NCI-H2081 treated with DMSO at 0.1 percent for 48 hours (cell line): Measurements from ENCODE around the gene FNIP2.
"Not testable (repeated sequence)": the region's sequence is repeated elsewhere in the genome, so short reads cannot be mapped to it uniquely, and the experiment has no call there.

Experiments
- DNase-seq: peaks from one replicate; lab custom pipeline; 2025; lab: John Stamatoyannopoulos, UW

The FNIP2 gene

DNA sequence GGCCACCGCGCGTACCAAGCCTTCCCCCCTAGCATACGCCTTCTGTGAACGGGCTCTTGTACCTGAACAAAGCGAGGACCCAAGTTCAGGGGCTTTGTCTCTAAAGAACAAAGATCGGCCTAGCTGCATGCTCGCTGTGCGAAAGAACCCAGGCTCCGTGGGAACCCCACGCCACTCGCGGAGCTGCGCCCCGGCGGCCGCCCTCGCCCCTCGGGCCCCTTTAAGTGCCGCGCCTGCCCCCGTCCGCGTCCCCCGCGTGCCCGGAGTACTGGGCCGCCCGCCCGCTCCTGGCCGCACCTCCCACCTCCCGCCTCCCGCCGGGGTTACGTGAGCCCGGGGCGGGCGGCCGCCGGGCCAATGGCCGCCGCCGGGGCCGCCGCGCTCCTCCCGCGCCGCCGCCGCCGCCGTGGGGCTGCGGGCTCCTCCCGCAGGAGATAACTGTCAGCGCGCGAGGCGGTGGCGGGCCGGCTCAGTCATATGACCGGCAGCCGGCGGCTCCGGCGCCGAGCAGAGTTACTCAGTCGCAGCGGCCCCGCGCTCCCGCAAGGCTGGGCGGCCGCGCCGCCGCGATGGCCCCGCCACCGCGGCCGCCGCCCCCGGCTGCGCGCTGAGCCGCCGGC, at the start of gene FNIP2:
Gene FNIP2, plus strand, starts transcription at position 472 of the 620 bp plus-strand sequence. CDS start 187 bp downstream, outside the sequence.
- no peak for DNase-seq

DNA sequence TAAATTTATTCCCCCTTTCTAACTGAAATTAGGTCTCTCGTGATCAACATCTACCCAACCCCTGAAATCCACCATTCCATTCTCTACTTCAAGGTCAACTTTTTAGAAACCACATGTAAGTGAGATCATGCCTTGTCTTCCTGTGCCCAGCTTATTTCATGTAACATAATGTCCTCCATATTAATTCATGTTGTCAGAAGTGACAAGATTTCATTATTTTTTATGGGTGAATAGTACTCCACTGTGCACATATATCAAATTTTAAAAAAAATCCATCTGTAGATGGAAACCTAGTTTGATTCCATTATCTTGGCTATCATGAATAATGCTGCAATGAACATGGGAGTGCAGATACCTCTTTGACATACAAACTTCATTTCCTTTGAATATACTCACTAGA, 47.1 kb upstream of the FNIP2 start:
- no peak for DNase-seq

DNA sequence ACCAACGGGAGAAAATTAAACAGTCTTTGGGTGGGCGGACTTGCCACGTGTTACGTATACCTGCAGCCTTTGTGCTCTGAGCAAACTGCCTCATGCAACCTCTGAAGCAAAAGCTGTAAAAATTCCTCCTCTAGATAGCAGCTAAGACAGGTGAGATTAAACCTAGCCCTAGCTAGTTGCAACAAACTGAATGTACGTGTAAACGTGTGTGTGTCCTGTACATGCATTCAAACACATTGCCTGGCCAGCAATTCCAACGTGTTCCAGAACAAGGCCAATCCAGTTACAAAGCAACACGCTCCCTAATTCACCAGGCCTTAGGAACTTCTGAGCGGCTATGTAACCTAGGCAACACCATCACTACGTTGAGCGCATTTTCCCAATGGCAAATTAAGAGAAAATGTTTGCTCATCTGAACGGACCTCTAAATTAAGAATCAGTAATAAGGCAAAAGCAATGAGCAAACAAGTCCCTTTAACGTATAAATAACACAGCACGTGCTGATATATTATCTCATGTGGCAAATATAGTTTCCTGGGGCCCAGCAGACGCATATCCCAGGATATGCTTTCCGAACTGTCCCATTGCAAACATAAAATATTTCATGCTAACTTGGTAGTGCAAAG, 46.4 kb upstream of the FNIP2 start:
- no peak for DNase-seq

DNA sequence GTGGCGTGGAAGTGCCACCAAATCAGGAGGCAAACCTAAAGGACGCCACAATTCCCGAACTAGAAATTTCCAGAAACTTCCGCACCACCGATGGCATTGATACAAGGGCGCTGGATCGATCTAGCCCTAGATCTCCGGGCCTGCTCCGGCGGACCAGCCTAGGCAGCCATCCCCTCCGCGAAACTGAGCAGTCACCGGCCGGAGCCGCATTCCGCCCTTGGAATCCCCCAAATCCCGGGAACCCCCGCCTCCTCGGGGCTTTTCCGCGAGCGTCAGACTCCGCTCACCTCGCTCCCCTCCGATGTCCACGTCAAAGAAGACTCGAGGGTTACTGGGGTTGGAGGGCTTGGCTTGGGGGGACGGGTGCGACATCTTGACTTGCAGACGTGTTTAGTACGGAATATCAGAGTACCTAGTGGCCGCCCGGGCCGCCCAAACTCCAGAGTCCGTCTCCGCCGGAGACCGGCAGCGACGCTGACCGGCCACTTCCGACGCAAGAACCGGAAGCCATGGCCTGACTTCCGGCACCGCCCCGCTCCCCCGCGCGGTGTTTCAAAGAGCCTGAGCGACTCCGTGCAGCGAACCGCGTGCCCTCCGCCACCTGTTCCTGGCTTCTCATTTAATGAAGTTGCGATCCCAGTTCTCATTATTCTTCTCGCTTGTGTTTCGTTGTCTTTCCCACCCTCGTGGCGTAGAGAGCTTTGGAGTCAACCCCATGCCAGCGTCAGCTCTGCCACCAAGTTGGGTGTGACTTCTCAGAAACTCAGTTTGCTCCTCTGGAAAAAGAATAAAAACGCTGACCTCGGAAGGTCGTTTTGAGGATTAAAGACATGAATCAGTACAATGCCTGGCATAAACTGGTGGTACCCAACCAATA, 45.7 kb upstream of the FNIP2 start, which contains the start of gene PPID:
Gene PPID, minus strand, starts transcription at position 480 of the 877 bp plus-strand sequence. Its CDS starts 108 bp downstream, at position 372.
- DNase-seq: peak; percentile 29

DNA sequence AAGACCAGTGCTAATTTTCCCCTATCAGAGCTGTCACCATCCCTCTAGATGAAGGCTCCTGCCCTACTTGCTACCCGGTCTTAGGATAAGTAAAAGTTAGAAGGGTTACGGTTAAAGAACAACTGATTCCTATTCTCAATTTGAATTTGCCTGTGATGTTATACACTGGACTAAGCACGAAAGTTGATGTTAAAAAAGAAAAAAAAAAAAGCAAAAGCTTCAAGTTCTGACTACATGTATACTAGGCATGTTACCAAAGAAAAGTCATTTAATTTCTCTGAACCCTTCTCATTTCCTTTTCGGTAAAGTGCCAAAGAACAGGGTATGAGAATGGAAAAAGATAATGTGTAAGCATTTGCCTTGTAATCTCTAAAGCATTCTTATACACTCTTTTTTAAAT, 44.2 kb upstream of the FNIP2 start:
- DNase-seq: no peak

DNA sequence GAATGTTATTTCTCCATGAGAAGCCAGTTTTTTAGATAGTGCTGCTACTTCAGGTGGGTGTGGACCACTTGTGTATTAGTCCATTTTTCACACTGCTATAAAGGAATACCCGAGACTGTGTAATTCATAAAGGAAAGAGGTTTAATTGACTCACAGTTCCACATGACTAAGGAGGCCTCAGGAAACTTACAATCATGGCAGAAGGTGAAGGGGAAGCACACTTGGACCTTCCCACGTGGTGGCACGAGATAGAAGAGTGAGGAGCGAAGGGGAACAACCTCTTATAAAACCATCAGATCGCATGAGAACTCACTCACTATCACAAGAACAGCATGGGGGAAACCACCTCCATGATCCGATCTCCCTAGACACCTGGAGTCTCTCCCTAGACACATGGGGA, 42.2 kb upstream of the FNIP2 start:
- DNase-seq: no peak

DNA sequence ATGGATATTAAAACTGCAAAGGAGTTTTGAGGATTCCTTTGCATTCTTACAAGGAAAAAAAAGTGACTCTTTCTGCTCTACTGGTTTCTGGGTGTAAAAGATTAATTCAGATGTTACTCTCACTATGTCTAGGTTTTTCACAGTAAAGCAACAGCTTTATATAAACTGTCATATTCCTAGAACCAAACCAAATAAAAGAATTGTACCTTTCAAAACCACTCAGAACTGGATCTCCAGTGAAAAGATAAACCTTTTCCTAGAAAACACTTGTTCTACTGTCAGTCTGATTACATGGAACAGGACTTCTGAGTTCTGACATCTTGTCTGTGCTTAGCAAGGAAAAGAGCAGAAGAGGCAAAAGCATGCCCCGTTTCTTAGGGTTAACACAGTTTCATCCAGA, 40.6 kb upstream of the FNIP2 start:
- no peak for DNase-seq

DNA sequence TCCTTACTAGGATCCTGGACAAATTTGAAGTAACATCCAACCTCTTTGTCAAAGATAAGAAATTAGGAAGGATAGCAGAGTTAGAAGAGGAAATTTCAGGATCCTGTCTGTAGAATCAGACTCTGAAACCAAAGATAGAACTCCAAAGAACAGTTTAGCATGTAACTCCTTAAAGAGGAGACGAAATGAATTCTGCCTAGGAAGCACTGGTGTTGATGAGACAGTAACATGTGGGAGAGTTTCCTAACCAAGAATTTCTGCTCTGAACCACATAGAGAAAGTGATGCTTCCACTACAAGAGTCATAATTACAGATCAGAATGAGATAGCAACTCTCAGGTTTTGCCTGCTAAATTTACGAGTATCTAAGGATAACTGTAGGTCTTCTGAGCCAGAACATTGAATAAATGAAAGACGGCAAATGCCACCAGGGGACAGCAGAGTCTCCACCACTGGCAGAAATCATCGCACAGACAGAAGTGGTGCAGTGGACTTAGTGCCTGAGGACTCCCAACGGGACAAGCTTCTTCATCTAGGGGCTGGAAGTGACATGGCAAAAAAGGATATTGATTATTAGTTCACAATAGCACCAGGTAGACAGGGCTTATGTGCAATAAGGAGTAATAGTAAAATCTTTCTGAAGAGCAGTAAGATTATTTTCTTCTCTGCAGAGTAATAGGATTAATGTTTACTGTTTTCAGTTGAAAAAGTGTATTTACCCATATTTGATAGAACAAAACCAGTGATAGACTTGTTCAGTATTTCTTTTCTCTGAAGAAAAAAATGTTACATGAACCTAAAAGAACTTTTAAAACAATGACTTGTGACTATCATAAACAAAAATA, 38.9 kb upstream of the FNIP2 start:
- no peak for DNase-seq

DNA sequence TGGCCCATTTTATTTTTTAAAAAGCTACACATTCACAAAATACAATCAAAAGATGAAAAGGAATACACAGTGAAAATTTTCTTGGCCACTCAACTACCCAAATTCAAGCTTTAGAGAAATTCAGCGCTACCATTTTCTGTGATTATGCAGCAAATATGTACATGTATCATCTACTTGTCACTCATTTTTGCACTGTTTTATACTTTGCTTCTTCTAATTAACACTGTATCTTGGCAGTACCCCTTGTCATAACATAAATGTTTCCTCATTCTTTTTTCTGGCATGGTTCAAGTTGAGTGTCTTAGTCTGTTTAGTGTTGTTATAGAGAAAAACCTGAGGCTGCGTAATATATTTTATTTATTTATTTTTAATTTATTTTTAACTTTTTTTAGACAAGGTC, 30.0 kb upstream of the FNIP2 start:
- DNase-seq: no peak

DNA sequence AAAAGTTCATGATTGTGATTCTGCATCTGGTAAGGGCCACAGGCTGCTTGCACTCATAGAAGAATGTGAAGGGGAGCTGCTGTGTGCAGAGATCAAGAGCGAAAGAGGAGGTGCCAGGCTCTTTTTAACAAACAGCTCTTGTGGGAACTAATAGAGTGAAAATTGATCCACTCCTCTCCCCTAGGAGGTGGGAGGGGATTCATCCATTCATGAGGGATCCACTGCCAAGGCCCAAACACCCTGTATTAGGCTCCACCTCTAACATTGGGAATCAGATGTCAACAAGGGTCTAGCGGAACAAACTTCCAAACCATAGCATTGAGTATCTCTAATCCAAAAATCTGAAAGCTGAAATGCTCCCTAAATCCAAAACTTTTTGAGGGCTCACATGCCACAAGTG, 29.2 kb upstream of the FNIP2 start:
- DNase-seq: no peak

DNA sequence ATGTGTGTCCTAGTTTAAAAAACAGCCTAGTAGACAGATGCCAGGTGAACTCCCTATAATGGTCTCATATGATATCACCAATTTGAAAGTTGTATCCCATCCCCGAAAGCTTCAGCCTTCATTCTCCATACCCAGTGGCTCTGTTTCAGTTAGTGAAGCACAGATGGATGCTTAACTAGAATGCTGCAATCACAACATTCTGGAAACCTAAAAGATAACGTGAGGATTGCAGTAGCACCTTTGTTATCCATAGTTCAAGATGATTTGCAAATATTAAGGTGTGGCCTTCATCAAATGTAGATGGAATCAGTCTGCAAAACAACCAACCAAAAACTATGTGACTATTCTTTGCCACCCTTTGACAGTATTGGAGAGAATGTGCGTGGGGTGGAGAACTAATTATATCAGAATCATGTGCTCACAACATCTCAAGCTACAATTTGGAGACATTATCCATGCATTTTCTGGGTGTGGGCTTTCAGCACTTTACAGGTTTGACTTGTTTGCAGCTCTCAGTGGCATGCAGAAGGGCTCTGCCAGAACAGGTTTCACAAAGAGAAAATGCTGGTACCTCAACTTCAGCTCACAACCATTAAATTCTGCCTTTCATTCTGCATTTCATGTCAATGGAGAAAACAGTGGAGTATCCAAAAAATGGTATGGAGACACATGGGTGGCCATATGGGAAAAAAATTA, 27.4 kb upstream of the FNIP2 start:
- no peak for DNase-seq

DNA sequence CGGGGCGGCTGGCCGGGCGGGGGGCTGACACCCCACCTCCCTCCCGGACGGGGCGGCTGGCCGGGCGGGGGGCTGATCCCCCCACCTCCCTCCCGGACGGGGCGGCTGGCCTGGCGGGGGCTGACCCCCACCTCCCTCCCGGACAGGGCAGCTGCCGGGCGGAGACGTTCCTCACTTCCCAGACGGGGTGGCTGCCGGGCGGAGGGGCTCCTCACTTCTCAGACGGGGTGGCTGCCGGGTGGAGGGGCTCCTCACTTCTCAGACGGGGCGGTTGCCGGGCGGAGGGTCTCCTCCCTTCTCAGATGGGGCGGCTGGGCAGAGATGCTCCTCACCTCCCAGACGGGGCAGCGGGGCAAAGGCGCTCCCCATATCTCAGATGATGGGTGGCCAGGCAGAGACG, 22.3 kb upstream of the FNIP2 start:
- not testable (repeated sequence) for DNase-seq

DNA sequence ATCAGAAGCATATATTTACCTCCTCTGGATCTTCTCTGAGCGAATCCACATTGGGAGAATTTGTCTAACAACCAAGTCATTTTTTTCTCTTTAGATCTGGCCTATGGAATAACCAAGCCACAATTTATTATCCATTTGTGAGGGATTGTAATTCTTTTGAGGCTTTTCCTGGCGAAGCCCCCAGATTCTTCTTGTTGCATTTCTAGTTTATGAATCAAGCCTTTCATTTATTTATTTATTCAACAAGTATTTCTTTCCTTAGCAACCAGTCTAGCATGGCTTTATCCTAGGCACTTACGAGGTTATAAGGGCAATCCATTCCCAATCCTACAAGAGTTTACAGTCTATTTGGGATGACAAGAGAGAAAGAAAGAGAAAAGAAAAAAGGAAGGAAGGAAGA, 18.4 kb upstream of the FNIP2 start:
- DNase-seq: no peak

DNA sequence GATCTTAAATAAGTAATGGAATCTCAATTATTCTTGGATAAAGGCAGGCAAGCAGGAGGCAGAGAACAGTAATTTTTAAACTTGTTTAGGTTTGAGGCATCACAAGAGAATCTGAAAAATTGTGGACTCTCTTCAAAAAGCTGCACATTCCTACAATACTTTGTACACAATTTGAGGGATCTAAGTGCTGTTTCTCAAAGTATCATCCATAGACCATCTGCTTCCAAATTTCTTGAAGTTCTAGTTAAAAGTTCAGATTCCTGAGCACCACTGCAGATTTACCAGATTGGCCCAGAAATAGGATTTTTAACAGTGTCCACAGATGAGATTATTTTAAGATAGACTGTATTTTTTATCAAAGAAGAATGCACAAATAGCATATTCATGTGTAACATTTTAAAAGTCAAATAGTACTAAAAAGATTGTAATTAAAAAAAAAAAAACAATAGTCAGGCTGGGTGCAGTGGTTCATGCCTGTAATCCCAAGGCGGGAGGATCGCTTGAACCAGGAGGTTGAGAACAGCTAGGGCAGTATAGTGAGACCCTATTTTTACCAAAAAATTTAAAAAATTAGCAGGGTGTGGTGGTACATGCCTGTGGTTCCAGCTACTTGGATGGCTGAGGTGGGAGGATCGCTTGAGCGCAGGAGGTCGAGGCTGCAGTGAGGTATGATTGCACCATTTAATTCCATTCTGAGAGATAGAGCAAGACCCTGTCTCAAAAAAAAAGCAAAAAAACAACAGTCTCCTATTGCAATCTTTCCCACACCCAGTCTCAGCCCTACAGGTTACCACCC, 14.2 kb upstream of the FNIP2 start:
- DNase-seq: no peak

DNA sequence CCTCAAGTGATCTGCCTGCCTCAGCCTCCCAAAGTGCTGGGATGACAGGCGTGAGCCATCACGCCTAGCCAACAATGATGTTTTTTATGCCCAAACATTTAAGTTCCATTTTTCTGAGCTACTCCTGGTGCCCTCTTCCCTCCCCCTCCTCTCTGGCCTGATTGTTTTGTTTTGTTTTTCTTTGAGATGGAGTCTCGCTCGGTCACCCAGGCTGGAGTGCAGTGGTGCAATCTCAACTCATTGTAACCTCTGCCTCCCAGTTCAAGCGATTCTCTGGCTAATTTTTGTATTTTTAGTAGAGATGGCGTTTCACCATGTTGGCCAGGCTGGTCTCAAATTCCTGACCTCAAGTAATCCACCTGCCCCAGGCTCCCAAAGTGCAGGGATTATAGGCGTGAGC, 13.0 kb upstream of the FNIP2 start:
- not testable (repeated sequence) for DNase-seq

DNA sequence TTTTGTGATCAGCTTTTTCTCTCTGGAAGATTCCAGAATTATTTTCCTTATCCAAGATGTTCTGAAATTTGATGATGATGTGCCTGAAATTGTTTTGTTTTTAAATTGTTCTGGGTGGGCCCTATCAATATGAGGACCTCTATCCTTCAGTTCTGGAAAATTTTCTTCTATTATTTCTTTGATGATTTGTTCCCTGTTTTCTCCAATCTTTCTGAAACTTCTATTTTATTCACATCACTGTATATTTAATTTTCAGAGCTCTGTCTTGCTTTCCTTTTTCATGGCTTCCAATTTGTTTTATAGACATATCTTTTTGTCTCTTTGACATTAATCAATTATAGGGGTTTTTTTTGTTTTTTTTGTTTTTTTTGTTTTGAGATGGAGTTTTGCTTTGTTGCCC, 12.2 kb upstream of the FNIP2 start:
- DNase-seq: no peak

DNA sequence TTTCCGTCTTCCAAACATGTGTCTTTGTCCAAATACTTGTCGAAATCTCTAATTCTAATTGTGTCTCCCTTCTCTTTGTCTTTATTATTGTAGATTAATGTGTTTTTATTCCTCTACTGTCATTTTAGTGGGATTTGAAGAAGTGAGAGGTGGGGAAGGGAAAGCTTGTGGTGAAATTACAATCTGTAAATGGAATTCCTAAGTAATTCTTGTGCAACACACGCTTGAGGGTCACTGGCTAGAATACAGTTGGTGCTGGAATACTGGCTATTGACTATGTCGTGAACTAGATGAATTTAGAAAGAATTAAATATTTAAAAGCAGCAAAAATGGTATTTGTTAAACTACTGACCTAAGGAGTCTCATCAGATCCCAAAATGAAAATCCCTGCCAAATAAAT, 10.7 kb upstream of the FNIP2 start:
- DNase-seq: no peak

DNA sequence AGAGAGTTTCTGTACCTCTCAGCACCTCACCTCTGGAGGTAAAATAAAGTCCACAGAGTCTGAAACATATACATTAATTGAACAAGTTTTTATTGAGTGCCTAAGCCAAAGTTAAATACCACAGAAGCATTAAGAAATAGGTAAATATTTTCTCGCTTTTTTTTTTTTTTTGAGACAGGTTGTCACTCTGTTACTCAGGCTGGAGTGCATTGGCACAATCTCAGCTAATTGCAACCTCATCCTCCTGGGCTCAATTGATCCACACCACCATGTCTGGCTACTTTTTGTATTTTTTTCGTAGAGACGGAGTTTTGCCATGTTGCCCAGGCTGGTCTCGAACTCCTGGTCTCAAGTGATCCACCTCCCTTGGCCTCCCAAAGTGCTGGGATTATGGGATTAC, 10.1 kb upstream of the FNIP2 start:
- no peak for DNase-seq

DNA sequence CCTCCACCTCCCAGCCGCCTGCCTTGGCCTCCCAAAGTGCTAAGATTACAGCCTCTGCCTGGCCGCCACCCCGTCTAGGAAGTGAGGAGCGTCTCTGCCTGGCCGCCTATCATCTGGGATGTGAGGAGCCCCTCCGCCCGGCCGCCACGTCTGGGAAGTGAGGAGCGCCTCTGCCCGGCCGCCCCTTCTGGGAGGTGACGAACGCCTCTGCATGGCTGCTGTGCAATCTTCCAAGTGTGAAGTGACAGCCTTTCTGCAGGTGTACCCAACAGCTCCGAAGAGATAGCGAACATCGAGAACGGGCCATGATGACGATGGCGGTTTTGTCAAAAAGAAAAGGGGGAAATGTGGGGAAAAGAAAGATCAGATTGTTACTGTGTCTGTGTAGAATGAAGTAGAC, 9.3 kb upstream of the FNIP2 start:
- DNase-seq: not testable (repeated sequence)

DNA sequence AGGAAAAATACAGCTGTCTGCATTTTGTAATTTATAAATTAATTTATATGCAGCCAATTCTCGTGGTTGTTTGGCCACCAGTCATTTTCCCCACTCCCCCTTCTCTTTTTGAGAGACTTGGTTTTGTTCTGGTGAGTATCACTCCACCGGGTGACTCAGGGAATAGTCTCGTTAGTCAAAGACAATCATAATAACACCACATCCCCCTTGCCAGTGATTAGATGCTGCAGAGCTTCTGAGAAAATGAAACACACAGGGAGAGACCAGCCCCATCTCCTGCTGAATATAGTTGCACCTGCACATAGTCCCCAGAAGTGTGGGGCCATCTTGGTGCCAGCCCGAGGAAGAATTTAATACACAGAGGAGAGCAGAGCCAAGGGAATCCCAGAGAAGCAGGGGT, 8.0 kb upstream of the FNIP2 start:
- DNase-seq: no peak

DNA sequence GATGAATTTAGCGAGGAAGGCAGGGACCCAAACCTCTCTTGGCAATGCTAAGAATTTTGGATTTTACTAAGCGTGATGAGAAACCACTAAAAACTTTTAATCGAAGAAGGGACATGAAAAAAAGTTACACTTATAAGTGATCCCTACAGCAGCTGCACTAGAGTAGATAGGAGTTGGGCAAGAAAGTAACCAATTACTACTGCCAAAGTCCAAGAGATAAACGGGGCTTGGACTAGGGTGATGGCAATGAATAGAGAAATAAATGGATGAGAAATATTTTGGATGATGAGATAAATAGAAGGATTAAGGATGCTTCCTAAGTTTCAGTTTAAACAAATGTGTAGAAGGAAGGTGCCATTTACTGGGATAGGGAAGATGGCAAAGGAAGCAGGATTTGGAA, 6.3 kb upstream of the FNIP2 start:
- DNase-seq: no peak
